ENCODE results near the gene RFESD. TPM values are rescaled to one million over a fixed set of nuclear protein-coding genes. Genes with fewer than 3 reads are reported as not detected.

RFESD gene
- total and polyA plus RNA-seq, 2 of the 13 experiments (the other 11 are each of a cell fraction or from before 2014, with no cell fraction given), result 1.1 to 2.2 TPM

- no peak for TF ChIP-seq IRF1 (CRISPR knock-in tag; IDR thresholded peaks at IDR 0.05; ENCODE audit: low read depth)
- no peak for TF ChIP-seq HNRNPK (IDR thresholded peaks at IDR 0.05; ENCODE audit: low read depth, low read length, poor library complexity, severe bottlenecking)
- TF ChIP-seq ZNF616 (CRISPR knock-in tag; IDR thresholded peaks at IDR 0.05; ENCODE audit: low read depth), result no peak
- no peak for TF ChIP-seq ZMAT3 (CRISPR knock-in tag; conservative IDR thresholded peaks at IDR 0.05)
- no peak for TF ChIP-seq ZBTB7B (CRISPR knock-in tag; IDR thresholded peaks at IDR 0.05)
- no peak for TF ChIP-seq TFDP1 (CRISPR knock-in tag; IDR thresholded peaks at IDR 0.05; ENCODE audit: borderline replicate concordance)
- no peak for TF ChIP-seq ZNF850 (CRISPR knock-in tag; conservative IDR thresholded peaks at IDR 0.05)
- TF ChIP-seq CHD4 (IDR thresholded peaks at IDR 0.05; ENCODE audit: borderline replicate concordance, low read length), result no peak
- TF ChIP-seq HDAC1 (CRISPR knock-in tag; IDR thresholded peaks at IDR 0.05), result peak; percentile 34; the same call in 1 of the 2 replicates
- TF ChIP-seq GABPA (IDR thresholded peaks at IDR 0.05; ENCODE audit: low read depth, low read length), result no peak
- TF ChIP-seq GABPA (CRISPR knock-in tag; IDR thresholded peaks at IDR 0.05; ENCODE audit: low read depth), result no peak
- no peak for TF ChIP-seq ARID2 (CRISPR knock-in tag; IDR thresholded peaks at IDR 0.05; ENCODE audit: borderline replicate concordance)
- no peak for TF ChIP-seq ZSCAN25 (CRISPR knock-in tag; IDR thresholded peaks at IDR 0.05)
- TF ChIP-seq STAT6 (CRISPR knock-in tag; IDR thresholded peaks at IDR 0.05; ENCODE audit: borderline replicate concordance), result no peak
- no peak; the same call in 1 of the 2 replicates for TF ChIP-seq GATAD2A (CRISPR knock-in tag; IDR thresholded peaks at IDR 0.05)
- no peak for TF ChIP-seq ZBTB1 (CRISPR knock-in tag; IDR thresholded peaks at IDR 0.05; ENCODE audit: borderline replicate concordance)
- peak in 1 of 2 experiments; percentile 81; a peak in 2 of 4 replicates for TF ChIP-seq NR2F1 (CRISPR knock-in tag; IDR thresholded peaks at IDR 0.05)
- no peak for TF ChIP-seq CBX2 (IDR thresholded peaks at IDR 0.05; ENCODE audit: low read depth, low read length)
- TF ChIP-seq CBX2 (CRISPR knock-in tag; IDR thresholded peaks at IDR 0.05; ENCODE audit: low read depth), result no peak
- no peak for TF ChIP-seq TAF15 (IDR thresholded peaks at IDR 0.05; ENCODE audit: low read depth, low read length, poor library complexity, severe bottlenecking)
- TF ChIP-seq ARID3A (IDR thresholded peaks at IDR 0.05; ENCODE audit: low read depth, low read length), result no peak
- TF ChIP-seq ZKSCAN1 (IDR thresholded peaks at IDR 0.05; ENCODE audit: low read length), result no peak
- TF ChIP-seq ZNF44 (CRISPR knock-in tag; IDR thresholded peaks at IDR 0.05), result no peak
- TF ChIP-seq SOX6 (IDR thresholded peaks at IDR 0.05), result no peak
- TF ChIP-seq SOX6 (CRISPR knock-in tag; IDR thresholded peaks at IDR 0.05), result peak; percentile 78
Observed at GRCh38 chr5:95670568-95670967, 24.0 kb downstream of the RFESD start (continued).
